HG03354 (cell line): ENCODE measurements around the gene TFCP2.
"Not testable (repeated sequence)": the region's sequence is repeated elsewhere in the genome, so short reads cannot be mapped to it uniquely, and the experiment has no call there.

ENCODE experiments used
- ATAC-seq: cut with Tn5 transposase; IDR thresholded peaks from one replicate; pipeline ENCODE4 v1.9.1; 2021; ENCODE audit warnings: mild to moderate bottlenecking; ENCODE audit not compliant: unreplicated experiment, poor library complexity, severe bottlenecking

Gene TFCP2

DNA sequence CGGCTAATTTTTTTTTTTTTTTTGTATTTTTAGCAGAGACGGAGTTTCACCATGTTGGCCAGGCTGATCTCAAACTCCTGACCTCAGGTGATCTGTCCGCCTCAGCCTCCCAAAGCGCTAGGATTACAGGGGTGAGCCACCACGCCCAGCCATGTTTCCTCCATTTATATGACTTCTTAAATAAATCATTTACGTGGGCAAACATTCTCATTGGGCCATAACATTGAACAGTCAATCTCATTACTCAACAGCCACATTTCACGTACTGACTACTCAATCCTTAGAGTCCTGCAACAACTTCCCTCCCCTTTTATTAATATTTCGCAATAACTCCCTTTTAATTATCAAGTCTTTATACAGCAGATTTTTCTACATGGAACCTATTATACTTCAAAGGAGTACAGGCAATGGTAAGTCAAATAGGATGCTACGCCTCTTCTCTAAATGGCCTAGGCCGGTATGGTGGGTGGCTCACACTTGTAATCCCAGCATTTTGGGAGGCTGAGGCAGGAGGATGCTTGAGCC lies 82.2 kb downstream of the TFCP2 start:
- ATAC-seq, result no peak

DNA sequence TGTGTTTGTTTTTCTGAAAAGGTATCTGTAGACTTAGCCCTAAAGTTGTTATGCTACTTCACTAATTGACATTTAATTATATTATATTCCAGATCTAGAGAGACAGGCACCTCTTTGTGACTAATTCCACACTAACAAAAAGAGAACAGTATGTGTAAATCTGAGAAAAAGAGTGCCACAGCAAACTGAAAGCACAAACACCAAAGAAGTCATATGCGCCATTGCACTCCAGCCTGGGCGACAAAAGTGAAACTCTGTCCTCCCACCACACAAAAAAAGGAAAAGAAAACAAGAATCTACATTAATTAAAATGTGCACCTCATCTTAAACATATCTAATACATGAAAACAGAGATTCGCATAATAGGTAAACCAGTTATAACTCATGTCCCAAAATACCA lies 85.1 kb downstream of the TFCP2 start:
- ATAC-seq, result no peak

DNA sequence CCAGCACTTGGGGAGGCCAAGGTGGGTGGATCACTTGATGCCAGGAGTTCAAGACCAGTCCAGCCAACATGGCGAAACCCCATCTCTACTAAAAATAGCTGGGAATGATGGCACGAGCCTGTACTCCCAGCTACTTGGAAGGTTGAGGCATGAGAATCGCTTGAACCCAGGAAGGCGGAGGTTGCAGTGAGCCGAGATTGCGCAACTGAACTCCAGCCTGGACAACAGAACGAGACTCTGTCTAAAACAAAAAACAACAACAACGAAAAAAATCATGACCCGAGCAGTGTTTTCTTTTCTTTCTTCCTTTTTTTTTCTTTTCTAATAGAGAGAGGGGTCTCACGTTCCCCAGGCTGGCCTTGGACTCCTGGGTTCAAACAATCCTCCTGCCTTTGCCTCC lies 86.0 kb downstream of the TFCP2 start:
- ATAC-seq, result no peak

DNA sequence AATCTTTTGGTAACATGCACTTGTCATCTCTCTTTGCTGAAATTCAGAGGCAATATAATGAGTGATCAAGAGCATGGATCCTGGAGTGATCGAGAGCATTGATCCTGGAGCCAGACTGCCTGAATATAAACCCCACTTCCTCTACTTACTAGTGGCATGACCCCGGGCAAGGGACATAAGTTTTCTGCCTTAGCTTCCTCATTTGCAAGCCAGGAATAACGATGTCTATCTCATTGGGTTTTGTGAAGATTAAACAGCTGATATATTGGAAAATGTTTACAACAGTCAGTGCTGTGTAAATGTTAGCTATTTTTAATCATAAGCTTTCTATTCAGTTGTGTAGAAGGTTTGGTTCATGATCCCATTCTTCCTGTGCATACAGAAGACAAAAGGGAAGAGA lies 87.2 kb downstream of the TFCP2 start:
- ATAC-seq, result no peak

DNA sequence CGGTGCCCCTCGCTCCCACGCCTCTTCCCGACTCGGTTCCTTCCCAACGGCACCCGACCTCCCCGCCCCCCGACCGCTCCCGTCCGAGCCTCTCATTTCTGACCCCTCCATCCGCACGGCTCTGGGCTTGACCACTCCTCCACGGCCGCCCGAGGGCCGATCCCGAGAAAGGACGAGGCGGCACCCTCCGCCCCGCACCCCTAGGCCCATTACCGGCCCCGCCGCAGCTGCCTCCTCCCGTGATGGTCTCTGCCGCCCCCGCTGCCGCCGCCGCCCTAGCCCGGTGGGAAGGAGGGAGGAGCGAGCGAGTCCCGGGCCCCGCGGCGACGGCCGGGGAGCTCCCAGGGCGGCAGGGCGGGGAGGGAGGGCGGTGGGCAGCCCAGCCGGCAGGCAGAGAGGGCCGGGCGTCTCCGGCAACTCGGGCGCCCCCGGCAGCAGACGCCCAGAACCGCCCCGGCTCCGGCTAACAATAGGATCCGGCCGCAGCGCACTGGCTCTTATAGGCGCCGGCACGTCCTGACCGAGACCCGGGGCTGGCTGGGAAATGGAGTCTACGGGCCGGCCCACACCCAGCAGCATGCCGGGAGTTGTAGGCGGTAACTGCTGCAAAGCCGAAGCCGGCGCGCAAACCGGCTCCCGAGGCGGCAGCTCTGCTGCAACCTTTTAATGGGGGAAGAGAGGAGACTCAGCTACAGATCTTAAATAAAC lies 89.7 kb downstream of the TFCP2 start, which contains the start of gene CSRNP2:
Gene CSRNP2 (minus strand): TSS at position 471 of the 708 bp plus-strand sequence. CDS start 7,035 bp downstream, outside the sequence.
- peak; percentile 99 for ATAC-seq

DNA sequence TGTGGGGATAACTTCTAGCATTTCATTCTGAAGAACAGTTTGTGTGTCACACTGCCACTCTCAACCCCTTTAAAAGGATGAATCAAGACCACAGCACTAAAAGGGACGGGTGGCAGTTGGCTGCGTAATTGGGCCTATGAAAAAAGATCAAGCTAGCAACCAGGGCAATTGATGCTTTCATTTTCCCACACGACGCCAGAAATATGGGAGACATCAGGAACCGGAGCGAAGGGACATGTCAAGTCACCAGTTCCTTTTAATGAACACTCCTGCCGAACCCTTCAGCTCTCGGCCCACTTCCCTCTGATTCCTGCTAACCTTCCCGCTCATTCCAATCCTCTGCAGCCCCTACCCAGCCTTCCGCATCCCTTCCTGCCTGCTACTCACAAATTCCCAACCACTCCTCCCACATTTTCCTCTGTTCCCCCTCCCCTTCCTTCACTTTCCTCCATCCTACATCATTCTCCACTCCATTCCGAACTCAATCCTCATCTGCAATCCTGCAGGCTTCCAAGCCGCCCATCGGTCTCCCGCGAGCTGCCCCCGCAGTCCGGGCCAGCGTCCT lies 90.3 kb downstream of the TFCP2 start:
- ATAC-seq, result no peak

DNA sequence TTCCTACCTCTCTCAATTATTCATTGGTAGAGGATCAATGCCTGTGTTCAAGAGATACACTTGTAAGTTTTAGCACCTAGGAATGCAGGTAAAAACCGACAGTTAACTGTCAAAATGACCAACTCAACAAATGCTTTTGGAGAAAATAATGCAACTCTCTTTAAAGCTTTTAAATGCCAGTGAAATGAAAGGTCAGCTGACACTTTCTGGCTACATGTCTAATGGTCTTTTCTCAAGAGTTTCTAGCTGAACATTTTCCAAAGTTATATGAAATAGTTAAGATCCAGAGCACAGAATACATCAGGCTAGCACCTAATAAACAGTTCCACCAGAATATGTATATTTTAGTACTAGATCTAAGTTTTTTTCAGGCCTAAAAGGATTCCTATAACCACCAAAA lies 91.5 kb downstream of the TFCP2 start:
- no peak for ATAC-seq

DNA sequence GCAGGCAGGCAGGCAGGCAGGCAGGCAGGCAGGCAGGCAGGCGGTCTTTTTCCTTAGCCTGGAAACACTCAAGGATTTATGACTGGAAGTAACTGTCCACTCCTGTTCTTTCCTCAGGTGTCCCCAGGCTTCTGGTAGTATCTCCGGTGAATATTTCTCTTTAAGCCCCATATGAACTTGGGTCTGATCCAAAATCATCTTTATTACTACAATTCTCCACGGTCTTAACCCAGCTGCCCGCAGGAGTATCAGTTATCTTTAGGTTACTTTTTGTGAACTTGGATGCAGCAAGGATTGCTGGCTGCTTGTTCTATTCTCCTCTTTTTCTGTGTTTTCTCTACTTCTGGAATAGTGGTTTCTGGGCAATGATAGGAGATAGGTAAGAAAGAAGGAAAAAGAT lies 92.8 kb downstream of the TFCP2 start:
- ATAC-seq, result no peak

DNA sequence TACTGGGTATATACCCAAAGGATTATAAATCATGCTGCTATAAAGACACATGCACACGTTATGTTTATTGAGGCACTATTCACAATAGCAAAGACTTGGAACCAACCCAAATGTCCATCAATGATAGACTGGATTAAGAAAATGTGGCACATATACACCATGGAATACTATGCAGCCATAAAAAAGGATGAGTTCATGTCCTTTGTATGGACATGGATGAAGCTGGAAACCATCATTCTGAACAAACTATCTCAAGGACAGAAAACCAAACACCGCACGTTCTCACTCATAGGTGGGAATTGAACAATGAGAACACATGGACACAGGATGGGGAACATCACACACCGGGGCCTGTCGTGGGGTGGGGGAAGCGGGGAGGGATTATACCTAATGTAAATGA lies 94.1 kb downstream of the TFCP2 start:
- not testable (repeated sequence) for ATAC-seq

DNA sequence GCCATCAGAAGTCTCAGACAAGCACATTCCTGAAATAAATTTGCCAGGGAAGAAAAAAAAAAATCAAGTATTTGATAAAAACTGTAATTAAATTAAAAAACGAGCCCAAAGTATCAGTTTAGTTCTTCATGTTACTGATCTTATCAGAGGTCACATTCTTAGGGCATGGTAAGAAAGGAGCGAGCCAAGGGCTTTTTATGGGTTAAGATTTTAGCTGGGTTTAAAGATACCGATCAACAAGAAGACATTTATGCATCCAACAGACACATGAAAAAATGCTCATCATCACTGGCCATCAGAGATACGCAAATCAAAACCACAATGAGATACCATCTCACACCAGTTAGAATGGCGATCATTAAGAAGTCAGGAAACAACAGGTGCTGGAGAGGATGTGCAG lies 94.6 kb downstream of the TFCP2 start:
- ATAC-seq, result not testable (repeated sequence)

DNA sequence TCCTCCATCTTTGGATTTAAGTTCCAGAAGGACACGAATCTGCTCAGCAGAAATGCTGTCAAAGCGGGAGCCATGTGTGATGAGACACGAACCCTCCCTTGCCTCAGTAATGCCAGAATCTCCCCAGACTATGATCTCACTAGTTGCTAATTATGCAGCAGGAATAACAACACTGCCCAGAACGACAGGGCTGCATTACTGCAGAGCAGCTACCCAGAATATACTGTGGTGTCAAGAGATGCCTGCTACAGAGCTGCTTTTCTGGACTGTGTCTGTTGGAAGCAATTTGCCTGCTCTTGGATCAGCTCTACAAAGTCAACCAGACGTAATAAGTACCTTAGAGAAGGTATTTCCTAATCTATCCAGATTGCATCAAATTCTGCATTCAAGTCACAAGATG lies 95.0 kb downstream of the TFCP2 start:
- no peak for ATAC-seq

DNA sequence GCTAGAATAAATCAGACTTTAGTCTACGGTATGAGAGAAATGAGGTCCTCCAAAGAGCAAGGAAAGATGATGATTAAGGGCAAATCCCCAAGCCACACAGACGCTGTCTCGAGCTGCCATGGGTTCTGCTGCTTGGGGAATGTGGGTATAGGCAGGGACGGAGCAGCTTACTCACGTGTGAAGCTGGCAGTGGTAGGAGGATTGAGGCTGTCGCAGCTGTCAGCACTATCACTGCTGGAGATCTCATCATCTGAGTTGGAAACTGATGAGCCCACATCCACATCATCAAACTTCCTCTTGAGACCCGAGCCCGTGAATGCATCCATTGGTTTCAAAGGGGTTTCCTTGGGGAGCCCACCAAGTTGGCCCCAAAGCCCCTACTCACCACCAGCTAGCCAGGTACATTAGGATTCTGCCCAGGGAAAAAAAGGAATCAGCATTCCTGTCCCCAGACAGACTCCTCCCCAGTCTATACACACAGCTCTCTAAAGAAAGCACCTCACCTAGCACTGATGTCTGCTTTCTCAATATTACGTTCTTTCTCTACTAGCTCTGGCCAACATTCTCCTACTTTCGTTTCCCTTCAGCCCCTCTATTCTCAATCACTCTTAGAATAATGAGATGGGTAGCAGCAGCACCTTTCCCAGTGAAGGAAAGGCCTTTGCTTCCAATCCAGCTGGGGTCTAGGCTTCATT lies 96.6 kb downstream of the TFCP2 start:
- no peak for ATAC-seq

DNA sequence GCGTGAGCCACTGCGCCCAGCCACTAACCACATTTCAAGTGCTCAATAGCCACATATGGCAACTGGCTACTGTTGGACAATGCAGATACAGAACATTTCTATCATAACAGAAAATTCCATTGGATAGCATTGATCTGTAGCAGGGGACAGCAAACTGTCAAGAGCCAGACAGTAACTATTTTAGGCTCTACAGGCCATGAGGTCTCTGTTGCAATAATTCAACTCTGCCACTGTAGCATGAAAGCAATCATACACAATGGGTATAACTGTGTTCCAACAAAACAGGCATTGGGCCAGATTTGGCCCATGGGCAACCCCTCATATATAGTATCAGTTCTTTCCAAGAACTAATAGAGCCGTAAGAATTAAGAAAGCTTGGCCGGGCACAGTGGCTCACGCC lies 97.5 kb downstream of the TFCP2 start:
- no peak for ATAC-seq

DNA sequence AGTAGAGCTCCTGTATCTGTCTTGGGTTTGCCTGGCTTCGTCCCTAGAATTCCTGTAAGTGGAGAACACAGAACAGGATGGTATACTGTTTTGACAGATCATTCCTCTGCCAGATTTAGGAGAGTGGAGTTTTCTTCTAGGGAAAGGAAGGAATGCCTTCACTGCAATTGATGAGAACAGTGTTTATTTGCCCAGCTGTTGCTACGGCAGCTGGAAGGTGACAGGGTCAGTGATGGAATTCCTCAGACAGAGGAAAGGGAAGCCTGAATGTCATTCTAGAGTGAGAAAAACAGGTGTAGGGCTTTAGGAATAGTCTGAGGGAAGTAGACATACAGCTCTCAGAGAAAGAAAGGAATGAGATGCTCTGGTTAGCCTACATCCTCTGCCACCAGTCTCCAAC lies 101.3 kb downstream of the TFCP2 start:
- ATAC-seq, result no peak

DNA sequence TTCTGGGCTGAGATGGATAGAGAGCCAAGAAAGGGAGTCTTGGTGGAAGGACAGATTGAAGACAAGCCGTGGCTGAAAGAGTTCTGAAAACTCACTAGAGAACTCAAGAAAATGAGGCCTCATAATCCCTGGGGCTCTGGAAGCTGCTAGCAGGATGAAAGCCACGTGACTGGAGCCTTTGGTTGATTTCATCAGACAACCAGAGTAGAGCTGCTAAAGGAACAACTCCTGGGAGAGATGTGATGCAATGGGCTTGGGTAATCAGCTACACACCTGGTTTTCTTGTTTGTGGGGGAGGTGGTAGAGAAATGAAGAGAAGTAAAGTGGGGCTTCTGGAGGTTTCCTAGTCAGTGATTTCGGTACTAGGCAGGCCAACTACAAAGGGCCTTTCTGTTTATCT lies 102.9 kb downstream of the TFCP2 start:
- no peak for ATAC-seq

DNA sequence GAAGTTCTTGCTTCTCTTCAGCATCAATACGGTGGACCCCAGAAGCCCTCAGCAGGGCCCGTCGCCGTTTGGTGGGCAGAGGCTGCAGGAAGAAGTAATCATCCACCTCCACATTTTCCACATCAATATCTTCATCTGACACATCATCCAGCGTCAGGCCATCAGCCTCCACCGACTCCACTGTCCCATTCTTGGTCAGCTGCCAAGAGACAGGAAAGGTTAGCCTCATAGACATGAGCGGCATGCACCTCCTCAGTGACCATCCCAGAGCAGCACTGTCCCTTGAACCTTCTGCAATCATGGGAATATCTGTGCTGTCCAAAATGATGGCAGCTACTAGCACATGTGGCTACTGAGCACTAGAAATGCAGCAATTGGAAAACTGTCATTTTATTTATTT lies 105.2 kb downstream of the TFCP2 start:
- ATAC-seq, result no peak

DNA sequence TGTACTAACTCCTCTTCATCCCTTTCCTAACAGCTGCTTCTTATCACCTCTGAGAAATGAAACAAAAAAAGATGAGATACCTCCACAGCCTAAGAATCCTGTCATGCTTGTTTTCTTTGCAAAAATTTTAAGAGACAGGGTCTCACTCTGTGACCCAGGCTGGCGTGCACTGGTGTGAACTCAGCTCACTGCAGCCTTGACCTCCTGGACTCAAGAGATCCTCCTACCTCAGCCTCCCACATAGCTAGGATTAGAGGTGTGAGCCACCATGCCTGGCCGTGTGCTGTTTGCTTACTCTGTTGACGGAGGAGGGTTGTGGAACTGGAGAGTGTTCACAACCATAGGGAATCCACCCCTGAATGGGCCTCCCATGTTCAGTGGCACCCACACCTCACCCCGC lies 105.7 kb downstream of the TFCP2 start:
- ATAC-seq, result no peak

DNA sequence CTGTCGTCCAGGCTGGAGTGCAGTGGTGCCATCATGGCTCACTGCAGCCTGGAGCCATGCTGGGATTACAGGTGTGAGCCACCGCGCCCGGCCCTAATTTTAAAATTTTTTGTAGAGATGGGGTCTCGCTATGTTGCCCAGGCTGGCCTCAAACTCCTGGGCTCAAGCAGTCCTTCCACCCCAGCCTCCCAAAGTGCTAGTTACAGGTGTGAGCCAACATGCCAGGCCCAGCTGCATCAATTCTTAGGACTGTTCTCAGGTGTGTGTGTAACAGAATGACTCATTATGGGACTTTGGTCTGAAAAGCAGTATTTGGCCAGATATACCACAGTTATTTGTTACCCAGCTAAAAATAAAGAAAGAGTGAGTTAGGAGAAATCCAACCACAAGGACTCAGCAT lies 107.4 kb downstream of the TFCP2 start:
- no peak for ATAC-seq

DNA sequence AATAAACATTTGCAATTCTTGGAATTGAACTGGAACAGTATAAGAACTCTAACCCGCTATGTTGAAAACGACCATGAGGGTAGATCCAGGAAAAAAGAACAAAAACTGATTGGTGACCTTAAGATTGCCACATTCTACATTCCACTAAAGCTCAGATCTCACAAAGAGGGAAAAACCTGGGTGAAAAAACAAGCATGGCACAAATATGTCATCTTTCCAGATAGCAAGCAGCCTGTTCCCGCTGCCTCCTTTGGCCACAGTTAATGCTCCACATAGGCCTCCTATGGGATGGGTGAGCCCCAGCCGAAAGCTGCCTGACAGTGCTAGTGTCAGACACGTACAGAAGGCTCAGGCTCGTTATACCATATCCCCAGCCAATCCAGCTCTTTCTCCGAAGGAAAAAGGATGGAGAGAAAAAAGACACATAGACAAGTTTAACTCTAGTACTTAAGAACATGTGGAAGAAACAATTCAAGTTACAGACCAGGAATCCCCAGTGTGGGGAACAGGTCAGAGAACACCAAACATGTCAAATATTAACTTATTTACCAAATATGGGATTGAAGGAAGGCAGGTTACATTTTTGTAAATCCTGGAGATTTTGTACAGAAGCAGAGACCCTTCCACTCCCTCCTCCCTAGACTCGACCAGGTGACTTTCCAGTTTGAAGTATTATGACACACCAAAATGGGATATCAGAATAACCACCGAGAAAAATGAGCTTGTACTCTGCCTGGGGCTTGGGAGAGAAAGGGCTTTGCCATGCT lies 110.1 kb downstream of the TFCP2 start:
- no peak for ATAC-seq

DNA sequence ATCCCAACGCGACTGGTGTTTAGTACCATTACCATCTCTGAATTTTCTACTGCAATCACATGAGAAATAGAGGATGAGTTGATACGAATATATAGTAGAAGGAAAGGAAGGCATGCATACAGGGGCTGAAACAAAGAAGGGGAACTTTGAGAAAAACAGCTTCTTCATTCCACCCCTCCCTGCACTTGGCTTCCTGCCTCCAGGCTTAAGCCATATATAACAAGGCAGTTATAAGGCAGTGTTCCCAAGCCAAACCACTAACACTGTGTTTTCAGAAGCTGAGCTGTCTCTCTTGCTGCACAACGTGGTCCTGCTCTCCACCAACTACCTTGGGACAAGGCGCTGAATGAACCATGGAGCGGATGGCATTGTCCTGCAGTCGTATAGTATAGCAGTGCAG lies 113.8 kb downstream of the TFCP2 start:
- no peak for ATAC-seq
